IMR-90 (cell line): ENCODE data around the gene CAMK4.

Experiments used
- BHLHE40 ChIP-seq: fragments of 150-350 bp; IDR thresholded peaks from 2 replicates; pipeline ENCODE4 v1.6.1; 2016; ENCODE audit warnings: mild to moderate bottlenecking, low read depth, low read length
- CEBPB ChIP-seq: IDR thresholded peaks from 2 replicates; pipeline ENCODE4 v1.6.1; 2012; ENCODE audit warnings: low read depth, low read length, improper control_type of control experiment
- MAFK ChIP-seq: IDR thresholded peaks from 2 replicates; pipeline ENCODE4 v1.6.1; 2012; ENCODE audit warnings: low read depth, low read length, improper control_type of control experiment
- MAZ ChIP-seq: IDR thresholded peaks from 2 replicates; pipeline ENCODE4 v1.6.1; 2012; ENCODE audit warnings: low read depth, mild to moderate bottlenecking, low read length, improper control_type of control experiment, moderate library complexity, borderline replicate concordance
- MXI1 ChIP-seq: IDR thresholded peaks from 2 replicates; pipeline ENCODE4 v1.6.1; 2012; ENCODE audit warnings: low read depth, mild to moderate bottlenecking, low read length, moderate library complexity, borderline replicate concordance
- POLR2A ChIP-seq: IDR thresholded peaks from 2 replicates; pipeline ENCODE4 v1.6.1; 2012; ENCODE audit warnings: mild to moderate bottlenecking, low read depth, low read length
- RAD21 ChIP-seq: IDR thresholded peaks from 2 replicates; pipeline ENCODE4 v1.6.1; 2012; ENCODE audit warnings: low read length, improper control_type of control experiment
- RCOR1 ChIP-seq: IDR thresholded peaks from 2 replicates; pipeline ENCODE4 v1.6.1; 2012; ENCODE audit warnings: mild to moderate bottlenecking, low read length, improper control_type of control experiment; ENCODE audit not compliant: insufficient replicate concordance
- RFX5 ChIP-seq: IDR thresholded peaks from 2 replicates; pipeline ENCODE4 v1.8.0; 2012; ENCODE audit warnings: low read depth, mild to moderate bottlenecking, low read length, moderate library complexity
- TF ChIP-seq, protein P1 (sequence below): conservative IDR thresholded peaks from 2 replicates; pipeline ENCODE4 v1.5.1; 2012; ENCODE audit warnings: mild to moderate bottlenecking, low read depth, low read length, improper control_type of control experiment
- TF ChIP-seq, protein P2 (sequence below): fragments of 150-350 bp; IDR thresholded peaks from 2 replicates; pipeline ENCODE4 v1.6.1; 2017; ENCODE audit warnings: mild to moderate bottlenecking, antibody characterized with exemption, low read length, low read depth

DNA sequence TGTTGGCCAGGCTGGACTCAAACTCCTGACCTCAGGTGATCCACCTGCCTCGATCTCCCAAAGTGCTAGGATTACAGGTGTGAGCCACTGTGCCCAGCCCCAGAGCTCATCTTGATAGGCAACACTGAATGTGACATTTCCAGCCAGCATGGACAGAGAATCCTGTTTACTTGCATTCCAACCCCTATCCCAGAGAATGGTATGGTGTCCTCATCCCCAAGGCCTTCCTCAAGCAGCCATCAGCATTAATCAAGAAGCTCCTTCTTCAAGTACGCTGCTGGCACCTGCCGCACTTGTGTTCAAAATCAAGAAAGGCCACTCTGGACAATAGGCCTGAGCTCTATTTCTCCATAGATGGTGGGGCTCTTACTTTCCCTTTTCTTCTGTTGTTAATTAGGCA is 247.9 kb downstream of the CAMK4 start:
- TF ChIP-seq MAFK (no peak), POLR2A (no peak), MXI1 (no peak), CEBPB (no peak), MAZ (no peak), RFX5 (no peak), BHLHE40 (no peak), RCOR1 (no peak), RAD21 (no peak)
- TF ChIP-seq, protein P1, sequence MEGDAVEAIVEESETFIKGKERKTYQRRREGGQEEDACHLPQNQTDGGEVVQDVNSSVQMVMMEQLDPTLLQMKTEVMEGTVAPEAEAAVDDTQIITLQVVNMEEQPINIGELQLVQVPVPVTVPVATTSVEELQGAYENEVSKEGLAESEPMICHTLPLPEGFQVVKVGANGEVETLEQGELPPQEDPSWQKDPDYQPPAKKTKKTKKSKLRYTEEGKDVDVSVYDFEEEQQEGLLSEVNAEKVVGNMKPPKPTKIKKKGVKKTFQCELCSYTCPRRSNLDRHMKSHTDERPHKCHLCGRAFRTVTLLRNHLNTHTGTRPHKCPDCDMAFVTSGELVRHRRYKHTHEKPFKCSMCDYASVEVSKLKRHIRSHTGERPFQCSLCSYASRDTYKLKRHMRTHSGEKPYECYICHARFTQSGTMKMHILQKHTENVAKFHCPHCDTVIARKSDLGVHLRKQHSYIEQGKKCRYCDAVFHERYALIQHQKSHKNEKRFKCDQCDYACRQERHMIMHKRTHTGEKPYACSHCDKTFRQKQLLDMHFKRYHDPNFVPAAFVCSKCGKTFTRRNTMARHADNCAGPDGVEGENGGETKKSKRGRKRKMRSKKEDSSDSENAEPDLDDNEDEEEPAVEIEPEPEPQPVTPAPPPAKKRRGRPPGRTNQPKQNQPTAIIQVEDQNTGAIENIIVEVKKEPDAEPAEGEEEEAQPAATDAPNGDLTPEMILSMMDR, result no peak
- TF ChIP-seq, protein P2, sequence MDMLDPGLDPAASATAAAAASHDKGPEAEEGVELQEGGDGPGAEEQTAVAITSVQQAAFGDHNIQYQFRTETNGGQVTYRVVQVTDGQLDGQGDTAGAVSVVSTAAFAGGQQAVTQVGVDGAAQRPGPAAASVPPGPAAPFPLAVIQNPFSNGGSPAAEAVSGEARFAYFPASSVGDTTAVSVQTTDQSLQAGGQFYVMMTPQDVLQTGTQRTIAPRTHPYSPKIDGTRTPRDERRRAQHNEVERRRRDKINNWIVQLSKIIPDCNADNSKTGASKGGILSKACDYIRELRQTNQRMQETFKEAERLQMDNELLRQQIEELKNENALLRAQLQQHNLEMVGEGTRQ, result no peak
